MM.1S (cell line): ENCODE measurements around the gene TMPRSS12.

Experiments
- DNase-seq: peaks from one replicate; pipeline ENCODE4 v3.0.0-alpha.2; 2015
- H2AFZ ChIP-seq: fragments of 300-600 bp; sonication (generic); 2 replicates; pipeline ENCODE4 v1.6.0; 2016; ENCODE audit warnings: antibody characterized with exemption, low read length
- H3F3A ChIP-seq: fragments of 300-600 bp; sonication (generic); 2 replicates; pipeline ENCODE4 v1.6.1; 2016; ENCODE audit warnings: mild to moderate bottlenecking, antibody characterized with exemption, low read length, moderate library complexity, mixed read lengths; ENCODE audit not compliant: insufficient read depth
- H3K27ac ChIP-seq: fragments of 300-600 bp; sonication (generic); 2 replicates; pipeline ENCODE4 v1.5.1; 2016; ENCODE audit warnings: mild to moderate bottlenecking, low read length
- H3K27me3 ChIP-seq: fragments of 300-600 bp; sonication (generic); replicated peaks from 2 replicates; pipeline ENCODE4 v1.6.0; 2016; ENCODE audit warnings: low read length; ENCODE audit not compliant: insufficient read depth
- H3K36me3 ChIP-seq: fragments of 300-600 bp; sonication (generic); replicated peaks from 2 replicates; pipeline ENCODE4 v1.6.1; 2016; ENCODE audit warnings: mild to moderate bottlenecking, low read length, mixed read lengths; ENCODE audit not compliant: insufficient read depth
- H3K4me1 ChIP-seq: fragments of 300-600 bp; sonication (generic); 2 replicates; pipeline ENCODE4 v1.6.1; 2016; ENCODE audit warnings: low read length, mixed read lengths
- H3K4me2 ChIP-seq: fragments of 300-600 bp; sonication (generic); 2 replicates; pipeline ENCODE4 v1.6.0; 2016; ENCODE audit warnings: low read depth, low read length
- H3K4me3 ChIP-seq: fragments of 300-600 bp; sonication (generic); 2 replicates; pipeline ENCODE4 v1.5.1; 2016; ENCODE audit warnings: low read length, mixed read lengths
- H3K79me2 ChIP-seq: fragments of 300-600 bp; sonication (generic); 2 replicates; pipeline ENCODE4 v1.6.1; 2016; ENCODE audit warnings: mixed run types, low read length, mixed read lengths
- H3K9ac ChIP-seq: fragments of 300-600 bp; sonication (generic); 2 replicates; pipeline ENCODE4 v1.6.1; 2016; ENCODE audit warnings: low read length, mixed read lengths
- H3K9me2 ChIP-seq: fragments of 300-600 bp; sonication (generic); replicated peaks from 2 replicates; pipeline ENCODE4 v1.6.1; 2016; ENCODE audit warnings: mild to moderate bottlenecking, low read length, mixed read lengths; ENCODE audit not compliant: insufficient read depth
- H3K9me3 ChIP-seq: fragments of 300-600 bp; sonication (generic); replicated peaks from 2 replicates; pipeline ENCODE4 v1.6.1; 2016; ENCODE audit warnings: mild to moderate bottlenecking, low read length, mixed read lengths; ENCODE audit not compliant: insufficient read depth
- H4K20me1 ChIP-seq: fragments of 300-600 bp; sonication (generic); 2 replicates; pipeline ENCODE4 v1.6.1; 2016; ENCODE audit warnings: mild to moderate bottlenecking, low read length, moderate library complexity, mixed read lengths; ENCODE audit not compliant: insufficient read depth
- CTCF ChIP-seq: fragments of 300-600 bp; sonication (generic); IDR thresholded peaks from 2 replicates; pipeline ENCODE4 v1.5.1; 2016; ENCODE audit warnings: antibody characterized with exemption, low read length, mixed read lengths
- EZH2 ChIP-seq: fragments of 300-600 bp; sonication (generic); optimal IDR thresholded peaks from 2 replicates; pipeline ENCODE3; 2017; ENCODE audit warnings: low read depth, mild to moderate bottlenecking, antibody characterized with exemption, low read length, mixed read lengths
- EZH2phosphoT487 ChIP-seq: fragments of 300-600 bp; sonication (generic); IDR thresholded peaks from 2 replicates; pipeline ENCODE4 v1.6.1; 2018; ENCODE audit warnings: antibody characterized with exemption, low read length

Gene TMPRSS12

GRCh38 chr12:50842637-50843493 is at the start of gene TMPRSS12:
Gene TMPRSS12, plus strand, starts transcription at chr12:50842926. Its CDS starts 39 bp downstream, at chr12:50842965.
- no peak within 1 kb of the TSS for H3K4me3 ChIP-seq
- no peaks in the 10 kb centered on the region for H3K27me3 ChIP-seq
- H2AFZ ChIP-seq: no peak within 1 kb of the TSS
- H3K4me1 ChIP-seq: no peaks in the 10 kb centered on the region
- H4K20me1 ChIP-seq: no peaks in the 10 kb centered on the region
- no peaks in the 10 kb centered on the region for H3K9me2 ChIP-seq
- no peak within 1 kb of the TSS for H3K9ac ChIP-seq
- H3K36me3 ChIP-seq: no peaks in the 10 kb centered on the region
- H3F3A ChIP-seq: no peaks in the 10 kb centered on the region
- DNase-seq: no peak
- H3K27ac ChIP-seq: no peak within 1 kb of the TSS
- H3K4me2 ChIP-seq: no peak within 1 kb of the TSS
- H3K79me2 ChIP-seq: no peaks in the 10 kb centered on the region
- no peak for TF ChIP-seq EZH2
- no peak for TF ChIP-seq CTCF
- no peak for TF ChIP-seq EZH2phosphoT487
- H3K9me3 ChIP-seq: no peaks in the 10 kb centered on the region

- no peak for DNase-seq
- peaks cover 14% of the 10 kb centered on the region; the same call in 1 of the 2 replicates for H3K36me3 ChIP-seq
- no peak overlapping the region for H3K27ac ChIP-seq
- no peak overlapping the region for H3K4me2 ChIP-seq
- H3K79me2 ChIP-seq: 0 out of 2 replicates have a peak, but pooled peaks cover 6% of the 10 kb centered on the region
- H3K9ac ChIP-seq: no peak overlapping the region
- no peaks in the 10 kb centered on the region for H3F3A ChIP-seq
- H3K9me3 ChIP-seq: no peaks in the 10 kb centered on the region
- no peak for TF ChIP-seq EZH2phosphoT487
- no peak for TF ChIP-seq CTCF
- no peak for TF ChIP-seq EZH2
- H3K4me1 ChIP-seq: 0 out of 2 replicates have a peak, but pooled peaks cover 3% of the 10 kb centered on the region
- no peak overlapping the region for H3K4me3 ChIP-seq
- H3K27me3 ChIP-seq: no peaks in the 10 kb centered on the region
- no peaks in the 10 kb centered on the region for H4K20me1 ChIP-seq
- no peaks in the 10 kb centered on the region for H3K9me2 ChIP-seq
- H2AFZ ChIP-seq: no peak overlapping the region
Measured at GRCh38 chr12:50799908-50800307, 42.8 kb upstream of the TMPRSS12 start.

GRCh38 chr12:50803230-50803875 is 39.4 kb upstream of the TMPRSS12 start:
- Histone ChIP-seq H3K27ac (no peak overlapping the region), H3F3A (no peaks in the 10 kb centered on the region), H3K9me3 (no peaks in the 10 kb centered on the region), H2AFZ (no peak overlapping the region), H3K27me3 (no peaks in the 10 kb centered on the region), H3K79me2 (no peaks in the 10 kb centered on the region), H3K4me1 (0 out of 2 replicates have a peak, but pooled peaks cover 3% of the 10 kb centered on the region), H3K4me3 (no peak overlapping the region), H3K4me2 (no peak overlapping the region), H3K36me3 (peaks cover 14% of the 10 kb centered on the region; the same call in 1 of the 2 replicates), H3K9me2 (no peaks in the 10 kb centered on the region), H3K9ac (no peak overlapping the region), H4K20me1 (no peaks in the 10 kb centered on the region)
- no peak for DNase-seq
- no peak for TF ChIP-seq EZH2
- no peak for TF ChIP-seq EZH2phosphoT487
- TF ChIP-seq CTCF: no peak
